ENCODE results near the gene FAM81B. TPM values are rescaled to one million over a fixed set of nuclear protein-coding genes. Genes with fewer than 3 reads are reported as not detected.

Gene FAM81B
- total RNA-seq, 1 donor from 2014 or later: 7.6 TPM

DNA sequence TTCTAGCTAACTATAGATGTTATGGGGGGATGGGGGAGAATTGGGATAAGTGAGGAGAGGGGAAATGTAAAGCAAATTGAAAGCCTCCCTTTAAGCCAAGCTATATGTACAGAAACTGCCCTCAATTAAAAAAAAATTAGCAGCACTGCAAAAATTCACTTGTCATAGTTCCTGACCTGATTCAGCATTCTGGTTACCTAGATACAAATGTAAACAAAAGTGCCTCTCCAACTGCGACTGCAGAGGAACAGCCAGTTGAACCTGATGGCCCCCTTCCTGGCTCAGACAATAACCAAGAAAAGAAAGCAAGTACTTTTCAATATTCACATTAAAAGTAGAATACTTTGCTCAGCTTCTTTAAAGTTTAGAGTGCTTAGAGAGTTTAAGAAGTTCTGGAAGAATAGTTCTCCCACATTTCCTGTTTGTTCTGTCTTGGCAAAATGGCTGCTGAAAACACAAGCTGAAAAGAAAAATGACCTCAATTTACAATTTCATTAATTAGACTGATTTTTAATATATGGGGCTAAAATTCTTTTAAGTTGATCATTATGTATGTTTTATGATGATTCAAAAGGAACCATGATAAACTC lies 1.5 kb downstream of the FAM81B start:
- peak; percentile 69 to 74 for ATAC-seq
- no peaks in the 10 kb centered on the region for H3K4me1 ChIP-seq
- no peaks in the 10 kb centered on the region for H3K9me3 ChIP-seq
- intact Hi-C loops (cut with DNase I): no loop called here
- H3K36me3 ChIP-seq: no peaks in the 10 kb centered on the region
- no peak overlapping the region for H3K27ac ChIP-seq
- TF ChIP-seq, protein P1, sequence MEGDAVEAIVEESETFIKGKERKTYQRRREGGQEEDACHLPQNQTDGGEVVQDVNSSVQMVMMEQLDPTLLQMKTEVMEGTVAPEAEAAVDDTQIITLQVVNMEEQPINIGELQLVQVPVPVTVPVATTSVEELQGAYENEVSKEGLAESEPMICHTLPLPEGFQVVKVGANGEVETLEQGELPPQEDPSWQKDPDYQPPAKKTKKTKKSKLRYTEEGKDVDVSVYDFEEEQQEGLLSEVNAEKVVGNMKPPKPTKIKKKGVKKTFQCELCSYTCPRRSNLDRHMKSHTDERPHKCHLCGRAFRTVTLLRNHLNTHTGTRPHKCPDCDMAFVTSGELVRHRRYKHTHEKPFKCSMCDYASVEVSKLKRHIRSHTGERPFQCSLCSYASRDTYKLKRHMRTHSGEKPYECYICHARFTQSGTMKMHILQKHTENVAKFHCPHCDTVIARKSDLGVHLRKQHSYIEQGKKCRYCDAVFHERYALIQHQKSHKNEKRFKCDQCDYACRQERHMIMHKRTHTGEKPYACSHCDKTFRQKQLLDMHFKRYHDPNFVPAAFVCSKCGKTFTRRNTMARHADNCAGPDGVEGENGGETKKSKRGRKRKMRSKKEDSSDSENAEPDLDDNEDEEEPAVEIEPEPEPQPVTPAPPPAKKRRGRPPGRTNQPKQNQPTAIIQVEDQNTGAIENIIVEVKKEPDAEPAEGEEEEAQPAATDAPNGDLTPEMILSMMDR (IDR thresholded peaks at IDR 0.05): no peak
- no peak overlapping the region for H3K4me3 ChIP-seq
- no peaks in the 10 kb centered on the region for H3K27me3 ChIP-seq (ENCODE audit: low read depth)
- DNase-seq: no peak

DNA sequence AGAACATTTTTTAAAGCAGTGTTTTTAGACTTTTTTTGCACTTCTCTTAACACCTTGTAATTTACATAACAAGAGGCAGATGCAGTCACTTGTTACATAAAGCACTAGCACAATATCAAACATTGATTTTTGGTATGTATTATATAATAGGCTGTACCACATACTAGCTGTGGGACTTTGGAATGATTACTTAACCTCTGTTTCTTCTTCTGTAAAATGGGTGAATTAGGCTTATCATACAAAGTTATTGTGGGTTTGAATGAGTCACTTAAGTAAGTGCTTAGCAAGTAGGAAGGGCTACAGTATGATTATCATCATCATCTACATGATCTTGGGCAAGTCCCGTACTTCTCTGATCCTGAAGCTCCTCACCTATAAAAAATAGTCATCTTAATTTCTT lies 2.1 kb downstream of the FAM81B start:
- intact Hi-C loops (cut with DNase I): no loop called here
- H3K4me1 ChIP-seq: no peaks in the 10 kb centered on the region
- H3K9me3 ChIP-seq: no peaks in the 10 kb centered on the region
- TF ChIP-seq, protein P1 (IDR thresholded peaks at IDR 0.05): no peak
- H3K36me3 ChIP-seq: no peaks in the 10 kb centered on the region
- DNase-seq (no peak), ATAC-seq (no peak)
- no peaks in the 10 kb centered on the region for H3K27me3 ChIP-seq (ENCODE audit: low read depth)
- no peak overlapping the region for H3K4me3 ChIP-seq
- no peak overlapping the region for H3K27ac ChIP-seq

DNA sequence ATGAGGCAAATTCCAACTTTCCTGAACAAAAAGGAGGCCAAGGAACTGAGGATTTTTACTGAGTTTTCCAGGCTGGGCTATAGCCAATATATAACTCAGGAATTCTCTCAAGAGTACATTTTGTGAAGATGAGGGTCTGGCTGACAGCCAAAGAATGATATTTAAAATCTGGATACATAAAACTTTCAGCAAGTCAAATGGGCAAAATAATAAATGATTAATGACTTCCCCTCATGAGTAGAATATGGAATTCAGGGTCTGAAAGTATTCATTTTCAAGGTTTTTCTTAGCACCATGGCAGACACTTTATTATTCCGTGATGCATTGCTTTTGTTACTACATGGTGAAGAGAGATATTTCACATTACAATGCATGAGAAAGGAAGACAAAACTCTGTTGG lies 7.8 kb downstream of the FAM81B start:
- Histone ChIP-seq H3K36me3 (no peaks in the 10 kb centered on the region), H3K4me1 (no peaks in the 10 kb centered on the region), H3K27ac (no peak overlapping the region), H3K27me3 (ENCODE audit: low read depth) (no peaks in the 10 kb centered on the region), H3K4me3 (no peak overlapping the region), H3K9me3 (no peaks in the 10 kb centered on the region)
- TF ChIP-seq, protein P1 (IDR thresholded peaks at IDR 0.05): no peak
- DNase-seq (no peak), ATAC-seq (no peak)
- intact Hi-C loops (cut with DNase I): no loop called here

DNA sequence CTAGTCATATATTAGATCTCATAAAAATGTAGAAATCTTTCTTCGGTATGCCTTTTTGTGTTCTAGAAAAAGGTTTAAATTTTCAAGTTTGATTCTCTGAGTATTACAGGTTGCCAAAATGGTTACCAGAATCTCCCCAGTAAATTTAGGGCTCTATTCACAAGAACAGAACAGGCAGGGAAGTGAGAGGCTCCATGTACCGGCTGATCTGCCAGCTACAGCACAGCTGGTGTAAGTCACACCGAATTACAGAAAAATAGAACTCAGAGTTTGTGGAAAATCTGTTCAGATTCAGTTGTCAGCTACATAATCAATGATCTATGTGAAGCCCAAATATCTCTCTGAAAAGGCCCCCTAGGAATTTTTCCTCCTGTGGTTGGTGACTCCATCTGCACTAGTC lies 10.5 kb downstream of the FAM81B start:
- ATAC-seq (no peak), DNase-seq (no peak)
- H3K27me3 ChIP-seq (ENCODE audit: low read depth): no peaks in the 10 kb centered on the region
- no peak overlapping the region for H3K4me3 ChIP-seq
- H3K27ac ChIP-seq: no peak overlapping the region
- no peaks in the 10 kb centered on the region for H3K9me3 ChIP-seq
- H3K36me3 ChIP-seq: no peaks in the 10 kb centered on the region
- H3K4me1 ChIP-seq: no peaks in the 10 kb centered on the region
- intact Hi-C loops (cut with DNase I): no loop called here
- TF ChIP-seq, protein P1 (IDR thresholded peaks at IDR 0.05): no peak

GRCh38 chr5:95403996-95404395 lies 12.8 kb downstream of the FAM81B start:
- ATAC-seq: no peak
- no peak for DNase-seq
- intact Hi-C loops (cut with DNase I): no loop called here
- Histone ChIP-seq H3K27me3 (ENCODE audit: low read depth) (no peaks in the 10 kb centered on the region), H3K9me3 (no peaks in the 10 kb centered on the region), H3K4me1 (no peaks in the 10 kb centered on the region), H3K4me3 (no peak overlapping the region), H3K36me3 (no peaks in the 10 kb centered on the region), H3K27ac (no peak overlapping the region)
- TF ChIP-seq, protein P1 (IDR thresholded peaks at IDR 0.05): no peak

Data from lower lobe of right lung (tissue), 2 donors.